GM23338 (cell line): ENCODE data around the gene POLR2L. TPM values are rescaled to one million over a fixed set of nuclear protein-coding genes. Genes with fewer than 3 reads are reported as not detected.

Source experiments
- ATAC-seq: fragments of 200-7000 bp; cut with Tn5 transposase; 3 replicates; pipeline ENCODE4 v1.9.1; 2020
- DNase-seq: peaks from one replicate; pipeline ENCODE4 v3.0.0-alpha.2; 2015; ENCODE audit warnings: low spot score
- H2AFZ ChIP-seq: fragments of 200-600 bp; sonication (generic); 2 replicates; pipeline ENCODE4 v1.8.0; 2016; ENCODE audit warnings: antibody characterized with exemption, mild to moderate bottlenecking, moderate library complexity
- H3F3A ChIP-seq: fragments of 200-600 bp; sonication (generic); replicated peaks from 2 replicates; pipeline ENCODE4 v1.8.0; 2017; ENCODE audit warnings: antibody characterized with exemption, mixed run types, low read depth
- H3K27ac ChIP-seq: fragments of 200-600 bp; sonication (generic); 2 replicates; pipeline ENCODE4 v1.6.1; 2016; ENCODE audit warnings: low read depth
- H3K27me3 ChIP-seq: fragments of 200-600 bp; sonication (generic); 2 replicates; pipeline ENCODE4 v1.8.0; 2016; ENCODE audit warnings: mild to moderate bottlenecking, mixed run types, moderate library complexity; ENCODE audit not compliant: insufficient read depth
- H3K36me3 ChIP-seq: fragments of 200-600 bp; sonication (generic); 2 replicates; pipeline ENCODE4 v1.8.0; 2016; ENCODE audit warnings: mild to moderate bottlenecking; ENCODE audit not compliant: insufficient read depth
- H3K4me1 ChIP-seq: fragments of 200-600 bp; sonication (generic); 2 replicates; pipeline ENCODE4 v1.8.0; 2016; ENCODE audit warnings: mild to moderate bottlenecking, moderate library complexity; ENCODE audit not compliant: insufficient read depth
- H3K4me2 ChIP-seq: fragments of 200-600 bp; sonication (generic); 2 replicates; pipeline ENCODE4 v1.7.1; 2017; ENCODE audit warnings: mixed run types
- H3K4me3 ChIP-seq: fragments of 200-600 bp; sonication (generic); 2 replicates; pipeline ENCODE4 v1.6.1; 2016; ENCODE audit warnings: mixed run types
- H3K79me2 ChIP-seq: fragments of 200-600 bp; sonication (generic); replicated peaks from 2 replicates; pipeline ENCODE4 v1.8.0; 2017; ENCODE audit warnings: mild to moderate bottlenecking; ENCODE audit not compliant: insufficient read depth
- H3K9me2 ChIP-seq: fragments of 200-600 bp; sonication (generic); 2 replicates; pipeline ENCODE4 v1.8.0; 2017; ENCODE audit not compliant: insufficient read depth
- H4K20me1 ChIP-seq: fragments of 200-600 bp; sonication (generic); replicated peaks from 2 replicates; pipeline ENCODE4 v1.8.0; 2017; ENCODE audit warnings: mild to moderate bottlenecking; ENCODE audit not compliant: insufficient read depth
- H3K27ac Mint-ChIP-seq: 2 replicates; pipeline ENCODE4 v1.8.0; 2020; ENCODE audit warnings: inconsistent platforms, mild to moderate bottlenecking, moderate library complexity, mixed read lengths
- H3K27me3 Mint-ChIP-seq: 3 replicates; pipeline ENCODE4 v1.8.0; 2022; ENCODE audit warnings: low read depth, mild to moderate bottlenecking, moderate library complexity, mixed read lengths, inconsistent platforms; ENCODE audit not compliant: insufficient read depth, poor library complexity
- H3K36me3 Mint-ChIP-seq: 3 replicates; pipeline ENCODE4 v1.8.0; 2021; ENCODE audit warnings: low read depth, mild to moderate bottlenecking, inconsistent platforms, moderate library complexity, mixed read lengths
- H3K4me1 Mint-ChIP-seq: 3 replicates; pipeline ENCODE4 v1.8.0; 2020; ENCODE audit warnings: mild to moderate bottlenecking, inconsistent platforms, mixed read lengths
- H3K4me3 Mint-ChIP-seq: 3 replicates; pipeline ENCODE4 v1.8.0; 2021; ENCODE audit warnings: moderate library complexity, mild to moderate bottlenecking, inconsistent platforms, mixed read lengths
- H3K9me3 Mint-ChIP-seq: 3 replicates; pipeline ENCODE4 v1.8.0; 2020; ENCODE audit warnings: moderate library complexity, mild to moderate bottlenecking, inconsistent platforms, mixed read lengths
- CREB1 ChIP-seq: fragments of 250-450 bp; sonication (Bioruptor Pico); IDR thresholded peaks from 2 replicates; pipeline ENCODE4 v1.5.0; 2020; ENCODE audit warnings: low read depth, mild to moderate bottlenecking, moderate library complexity
- CTCF ChIP-seq, 2 experiments: fragments of 200-600 bp in 1 of 2; sonication (generic) in 1 of 2; conservative IDR thresholded peaks; 2 replicates each; pipeline versions ENCODE4 v1.5.1 to v1.6.1; 2016 to 2017; ENCODE audit warnings: antibody characterized with exemption in 2 of 2, low read depth in 2 of 2, mild to moderate bottlenecking in 2 of 2, moderate library complexity in 1 of 2
- ETS1 ChIP-seq: IDR thresholded peaks from 2 replicates; pipeline ENCODE4 v1.6.1; 2016; ENCODE audit warnings: antibody characterized with exemption
- EZH2 ChIP-seq: fragments of 200-600 bp; sonication (generic); IDR thresholded peaks from one replicate; pipeline ENCODE4 v1.8.0; 2017; ENCODE audit warnings: antibody characterized with exemption, mild to moderate bottlenecking, low read depth; ENCODE audit not compliant: unreplicated experiment
- EZH2phosphoT487 ChIP-seq: fragments of 200-600 bp; sonication (generic); IDR thresholded peaks from one replicate; pipeline ENCODE4 v1.8.1; 2018; ENCODE audit warnings: antibody characterized with exemption; ENCODE audit not compliant: unreplicated experiment
- JUNB ChIP-seq: IDR thresholded peaks from one replicate; pipeline ENCODE4 v1.6.1; 2016; ENCODE audit warnings: antibody characterized with exemption; ENCODE audit not compliant: unreplicated experiment
- NANOG ChIP-seq: IDR thresholded peaks from 2 replicates; pipeline ENCODE4 v1.6.1; 2016; ENCODE audit warnings: antibody characterized with exemption, borderline replicate concordance
- POLR2AphosphoS5 ChIP-seq: IDR thresholded peaks from 2 replicates; pipeline ENCODE4 v1.6.1; 2016; ENCODE audit warnings: antibody characterized with exemption, low read depth
- REST ChIP-seq: IDR thresholded peaks from one replicate; pipeline ENCODE4 v1.6.1; 2018; ENCODE audit warnings: antibody characterized with exemption; ENCODE audit not compliant: unreplicated experiment
- STAT1 ChIP-seq: IDR thresholded peaks from one replicate; pipeline ENCODE4 v1.6.1; 2016; ENCODE audit warnings: antibody characterized with exemption; ENCODE audit not compliant: unreplicated experiment
- ZNF114 ChIP-seq: fragments of 250-450 bp; sonication (Bioruptor Pico); IDR thresholded peaks from 2 replicates; pipeline ENCODE4 v1.5.0; 2020; ENCODE audit warnings: mild to moderate bottlenecking, moderate library complexity
- ZNF331 ChIP-seq: fragments of 250-450 bp; sonication (Bioruptor Pico); IDR thresholded peaks from 2 replicates; pipeline ENCODE4 v1.5.0; 2020; ENCODE audit warnings: low read depth, mild to moderate bottlenecking, moderate library complexity
- ZNF462 ChIP-seq: fragments of 250-450 bp; sonication (Bioruptor Pico); IDR thresholded peaks from 2 replicates; pipeline ENCODE4 v1.5.0; 2020; ENCODE audit warnings: mild to moderate bottlenecking, moderate library complexity
- polyA plus RNA-seq: library from polyadenylated mRNA; unstranded; fragments of >200 nt; fragmentation: Nextera tagmentation; extraction: Ambion mirVana; gene quantifications from 2 replicates; pipeline ENCODE4 v1.2.1, GENCODE V29; 2016
- total RNA-seq: library from RNA; depleted of rRNA; stranded (reverse); fragments of >200 nt; shearing (Covaris generic); gene quantifications from 2 replicates; pipeline ENCODE4 v1.2.3, GENCODE V29; 2014

The POLR2L gene
- total and polyA plus RNA-seq, 2 experiments from 2014 or later, result 32.2 to 369 TPM

- H4K20me1 ChIP-seq, result peaks cover 6% of the 10 kb centered on the region; the same call in 1 of the 2 replicates
- TF ChIP-seq STAT1 (no peak), EZH2 (no peak), CTCF (conservative IDR thresholded peaks at IDR 0.05; ENCODE audit: low read depth in 2 of 2) (no peak), ZNF331 (CRISPR knock-in tag) (no peak), NANOG (no peak), REST (no peak), ZNF462 (no peak), JUNB (no peak), CREB1 (CRISPR knock-in tag) (no peak), ETS1 (no peak), EZH2phosphoT487 (no peak), ZNF114 (CRISPR knock-in tag) (no peak), POLR2AphosphoS5 (no peak)
- Mint-ChIP-seq H3K36me3 (peaks cover 7% of the 10 kb centered on the region; the same call in 1 of the 3 replicates), H3K27me3 (peaks cover 59% of the 10 kb centered on the region), H3K4me3 (peak overlapping the region; percentile 72), H3K9me3 (no peaks in the 10 kb centered on the region; the same call in 2 of the 3 replicates), H3K27ac (no peak overlapping the region), H3K4me1 (peaks cover 37% of the 10 kb centered on the region)
- no peak for DNase-seq
- peaks cover 22% of the 10 kb centered on the region for H3F3A ChIP-seq
- H2AFZ ChIP-seq, result peak overlapping the region; percentile 78
- H3K27me3 ChIP-seq, result peaks cover 21% of the 10 kb centered on the region
- no peaks in the 10 kb centered on the region for H3K36me3 ChIP-seq
- H3K4me3 ChIP-seq, result peak overlapping the region; percentile 82
- H3K79me2 ChIP-seq, result no peaks in the 10 kb centered on the region
- no peak for ATAC-seq
- H3K4me1 ChIP-seq, result peaks cover 20% of the 10 kb centered on the region
- peak overlapping the region; percentile 98 for H3K4me2 ChIP-seq
- no peaks in the 10 kb centered on the region for H3K9me2 ChIP-seq
- H3K27ac ChIP-seq, result 0 out of 2 replicates have a peak overlapping the region, but pooled peaks have one; percentile 14
Measured at GRCh38 chr11:826836-827145, 15.5 kb downstream of the POLR2L start.
